OCI-LY3 (cell line): ENCODE results near the gene PYGB.
A peak's percentile ranks its signal among the peaks of the same experiment; 100 is the strongest.
"Not testable (repeated sequence)": the region's sequence is repeated elsewhere in the genome, so short reads cannot be mapped to it uniquely, and the experiment has no call there.

Experiments used
- H2AFZ ChIP-seq: fragments of 200-600, 300-600 bp; shearing (Covaris generic); 2 replicates; pipeline ENCODE4 v1.6.0; 2014; ENCODE audit warnings: antibody characterized with exemption, low read depth, low read length
- H3K27ac ChIP-seq: fragments of 200-600, 300-600 bp; sonication (generic); 2 replicates; pipeline ENCODE4 v1.5.1; 2014; ENCODE audit warnings: mild to moderate bottlenecking, low read length, moderate library complexity, mixed read lengths
- H3K27me3 ChIP-seq: fragments of 200-600, 300-600 bp; sonication (generic); 2 replicates; pipeline ENCODE4 v1.6.1; 2014; ENCODE audit warnings: low read depth, low read length, mixed read lengths
- H3K36me3 ChIP-seq: fragments of 200-600, 300-600 bp; sonication (generic); replicated peaks from 2 replicates; pipeline ENCODE3; 2014; ENCODE audit warnings: low read depth, low read length, mixed read lengths
- H3K4me1 ChIP-seq: fragments of 300-600, 200-600 bp; sonication (generic); 2 replicates; pipeline ENCODE4 v1.6.1; 2014; ENCODE audit warnings: low read length, mixed read lengths
- H3K4me2 ChIP-seq: fragments of 200-600, 300-600 bp; sonication (generic); 2 replicates; pipeline ENCODE4 v1.6.1; 2014; ENCODE audit warnings: low read length, mixed read lengths
- H3K4me3 ChIP-seq: fragments of 300-600, 200-600 bp; sonication (generic); 2 replicates; pipeline ENCODE4 v1.5.1; 2014; ENCODE audit warnings: antibody characterized with exemption, mild to moderate bottlenecking, low read length, moderate library complexity
- H3K79me2 ChIP-seq: fragments of 300-600, 200-600 bp; shearing (Covaris generic); 2 replicates; pipeline ENCODE4 v1.6.1; 2014; ENCODE audit warnings: mild to moderate bottlenecking, low read length, mixed read lengths
- H3K9ac ChIP-seq: fragments of 300-600, 200-600 bp; shearing (Covaris generic); 2 replicates; pipeline ENCODE4 v1.6.0; 2014; ENCODE audit warnings: mild to moderate bottlenecking, low read length, moderate library complexity
- H3K9me3 ChIP-seq: fragments of 200-600, 300-600 bp; shearing (Covaris generic); 2 replicates; pipeline ENCODE4 v1.6.1; 2014; ENCODE audit warnings: low read length, mixed read lengths; ENCODE audit not compliant: insufficient read depth
- H4K20me1 ChIP-seq: fragments of 200-600, 300-600 bp; sonication (generic); 2 replicates; pipeline ENCODE4 v1.6.1; 2016; ENCODE audit warnings: low read length, mixed read lengths; ENCODE audit not compliant: insufficient read depth
- EZH2phosphoT487 ChIP-seq: fragments of 200-600 bp; shearing (Covaris generic); IDR thresholded peaks from 2 replicates; pipeline ENCODE4 v1.6.1; 2018; ENCODE audit warnings: antibody characterized with exemption, mixed run types, low read depth
- TF ChIP-seq, protein P1 (sequence below): fragments of 200-600, 300-600 bp; sonication (generic); IDR thresholded peaks from 2 replicates; pipeline ENCODE4 v1.5.1; 2014; ENCODE audit warnings: antibody characterized with exemption, low read length, low read depth

PYGB gene

DNA sequence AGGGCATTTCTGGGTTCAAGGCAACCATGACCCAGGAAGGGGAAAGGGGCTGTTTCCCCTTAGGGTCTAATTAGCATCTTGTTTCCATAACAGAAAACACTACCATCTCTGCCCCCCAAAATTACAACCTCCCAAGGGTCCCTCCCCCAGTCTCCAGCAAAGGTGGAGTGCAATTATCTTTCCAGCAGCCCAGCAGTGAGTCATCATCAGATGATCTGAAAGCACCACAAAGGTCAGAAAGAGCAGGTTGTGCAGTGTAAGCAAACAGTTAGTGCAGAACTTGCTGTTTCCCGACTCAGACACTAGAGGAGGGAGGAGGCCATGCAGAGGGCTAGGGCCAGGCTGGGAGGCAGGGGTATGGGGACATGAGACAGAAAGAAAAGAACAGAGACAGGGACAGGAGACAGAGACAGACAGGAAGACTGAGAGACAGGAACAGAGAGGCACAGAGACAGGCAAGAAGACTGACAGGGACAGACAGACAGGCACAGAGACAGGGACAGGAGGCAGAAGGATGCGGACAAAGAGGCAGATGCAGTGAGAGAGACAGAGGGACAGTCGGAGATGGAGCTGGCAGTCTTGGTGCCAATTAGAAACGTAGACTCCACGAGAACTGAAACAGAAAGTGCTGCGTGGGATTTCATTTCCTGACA lies 62.5 kb downstream of the PYGB start:
- peak overlapping the region; percentile 58 for H3K4me3 ChIP-seq
- peak overlapping the region; percentile 87 for H3K4me2 ChIP-seq
- peak overlapping the region; percentile 53 for H3K27ac ChIP-seq
- H2AFZ ChIP-seq, result no peak overlapping the region
- H3K27me3 ChIP-seq, result no peaks in the 10 kb centered on the region
- H3K9me3 ChIP-seq, result no peaks in the 10 kb centered on the region
- H3K4me1 ChIP-seq, result peaks cover 30% of the 10 kb centered on the region
- no peaks in the 10 kb centered on the region for H3K36me3 ChIP-seq
- no peaks in the 10 kb centered on the region for H3K79me2 ChIP-seq
- H4K20me1 ChIP-seq, result no peaks in the 10 kb centered on the region
- H3K9ac ChIP-seq, result peak overlapping the region; percentile 39; the same call in 1 of the 2 replicates
- TF ChIP-seq EZH2phosphoT487, result no peak
- TF ChIP-seq, protein P1, sequence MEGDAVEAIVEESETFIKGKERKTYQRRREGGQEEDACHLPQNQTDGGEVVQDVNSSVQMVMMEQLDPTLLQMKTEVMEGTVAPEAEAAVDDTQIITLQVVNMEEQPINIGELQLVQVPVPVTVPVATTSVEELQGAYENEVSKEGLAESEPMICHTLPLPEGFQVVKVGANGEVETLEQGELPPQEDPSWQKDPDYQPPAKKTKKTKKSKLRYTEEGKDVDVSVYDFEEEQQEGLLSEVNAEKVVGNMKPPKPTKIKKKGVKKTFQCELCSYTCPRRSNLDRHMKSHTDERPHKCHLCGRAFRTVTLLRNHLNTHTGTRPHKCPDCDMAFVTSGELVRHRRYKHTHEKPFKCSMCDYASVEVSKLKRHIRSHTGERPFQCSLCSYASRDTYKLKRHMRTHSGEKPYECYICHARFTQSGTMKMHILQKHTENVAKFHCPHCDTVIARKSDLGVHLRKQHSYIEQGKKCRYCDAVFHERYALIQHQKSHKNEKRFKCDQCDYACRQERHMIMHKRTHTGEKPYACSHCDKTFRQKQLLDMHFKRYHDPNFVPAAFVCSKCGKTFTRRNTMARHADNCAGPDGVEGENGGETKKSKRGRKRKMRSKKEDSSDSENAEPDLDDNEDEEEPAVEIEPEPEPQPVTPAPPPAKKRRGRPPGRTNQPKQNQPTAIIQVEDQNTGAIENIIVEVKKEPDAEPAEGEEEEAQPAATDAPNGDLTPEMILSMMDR, result peak; percentile 75

DNA sequence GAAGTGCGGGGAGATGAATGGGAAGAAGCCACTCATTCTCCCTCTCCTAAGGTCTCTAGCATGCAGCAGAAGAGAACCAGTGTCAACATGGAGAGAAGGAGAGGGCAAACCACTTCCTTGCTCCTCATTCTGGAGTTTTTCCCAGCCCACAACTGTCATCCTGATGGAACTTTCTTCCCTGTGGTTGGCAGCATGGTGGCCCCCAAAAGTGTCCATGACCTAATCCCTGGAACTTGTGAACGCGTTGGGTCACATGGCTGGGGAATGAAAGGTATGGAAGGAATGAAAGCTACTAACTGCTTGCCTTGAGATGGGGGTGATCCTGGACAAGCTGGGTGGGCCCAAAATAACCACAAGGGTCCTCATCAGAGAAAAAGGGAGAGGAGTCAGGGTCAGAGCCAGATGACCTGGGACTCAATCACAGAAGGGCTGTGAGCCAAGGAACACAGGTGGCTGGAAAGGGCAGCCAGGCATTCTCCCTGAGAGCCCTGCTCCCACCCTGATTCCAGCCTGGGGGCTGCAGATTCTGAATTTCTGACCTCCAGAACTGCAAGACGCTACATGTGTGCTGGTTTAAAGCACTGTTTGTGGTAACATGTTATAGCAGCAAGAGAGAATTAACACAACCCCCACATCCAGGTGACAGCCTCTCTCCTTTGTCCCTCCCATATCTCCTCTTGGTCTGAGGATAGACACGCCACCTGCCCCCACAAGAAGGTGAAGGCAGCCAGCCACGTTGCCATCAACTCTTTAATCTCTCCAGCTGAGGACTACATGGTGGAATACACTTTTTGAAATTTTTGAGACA lies 63.2 kb downstream of the PYGB start:
- Histone ChIP-seq H4K20me1 (no peaks in the 10 kb centered on the region), H3K27me3 (no peaks in the 10 kb centered on the region), H3K4me3 (peak overlapping the region; percentile 58), H2AFZ (no peak overlapping the region), H3K4me2 (peak overlapping the region; percentile 87), H3K9me3 (no peaks in the 10 kb centered on the region), H3K79me2 (no peaks in the 10 kb centered on the region), H3K9ac (peak overlapping the region; percentile 39; the same call in 1 of the 2 replicates), H3K36me3 (no peaks in the 10 kb centered on the region), H3K4me1 (peaks cover 30% of the 10 kb centered on the region), H3K27ac (peak overlapping the region; percentile 53)
- no peak for TF ChIP-seq EZH2phosphoT487
- TF ChIP-seq, protein P1, result no peak

DNA sequence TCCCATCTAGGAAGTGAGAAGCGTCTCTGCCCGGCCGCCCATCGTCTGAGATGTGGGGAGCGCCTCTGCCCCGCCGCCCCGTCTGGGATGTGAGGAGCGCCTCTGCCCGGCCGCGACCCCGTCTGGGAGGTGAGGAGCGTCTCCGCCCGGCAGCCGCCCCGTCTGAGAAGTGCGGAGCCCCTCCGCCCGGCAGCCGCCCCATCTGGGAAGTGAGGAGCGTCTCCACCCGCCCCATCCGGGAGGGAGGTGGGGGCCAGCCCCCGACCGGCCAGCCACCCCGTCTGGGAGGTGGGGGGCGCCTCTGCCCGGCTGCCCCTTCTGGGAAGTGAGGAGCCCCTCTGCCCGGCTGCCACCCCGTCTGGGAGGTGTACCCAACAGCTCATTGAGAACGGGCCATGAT lies 64.8 kb downstream of the PYGB start:
- H3K4me3 ChIP-seq, H3K36me3 ChIP-seq, H3K9me3 ChIP-seq, H3K27ac ChIP-seq, H4K20me1 ChIP-seq, H2AFZ ChIP-seq, H3K79me2 ChIP-seq, H3K4me2 ChIP-seq, H3K9ac ChIP-seq, H3K27me3 ChIP-seq: not testable (repeated sequence)
- H3K4me1 ChIP-seq, result peaks cover 32% of the 10 kb centered on the region

DNA sequence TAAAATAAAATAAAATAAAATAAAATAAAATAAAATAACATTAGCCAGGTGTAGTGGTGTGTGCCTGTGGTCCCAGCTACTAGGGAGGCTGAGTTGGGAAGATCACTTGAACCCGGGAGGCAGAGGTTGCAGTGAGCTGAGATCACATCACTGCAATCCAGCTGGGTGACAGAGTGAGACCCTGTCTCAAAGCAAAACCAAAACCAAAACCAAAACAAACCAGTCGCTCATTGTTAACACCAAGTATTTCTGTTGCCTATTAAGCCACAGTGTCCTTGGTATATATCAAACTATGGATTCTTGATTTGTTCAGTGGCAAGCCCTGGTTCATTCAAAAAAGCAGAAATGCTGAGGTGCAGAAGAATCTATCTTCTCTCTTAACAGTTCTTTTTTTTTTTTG lies 65.7 kb downstream of the PYGB start:
- peaks cover 36% of the 10 kb centered on the region for H3K4me1 ChIP-seq
- H3K27me3 ChIP-seq, result no peaks in the 10 kb centered on the region
- TF ChIP-seq, protein P1, result no peak
- TF ChIP-seq EZH2phosphoT487, result no peak
- no peak overlapping the region for H3K4me3 ChIP-seq
- H3K9ac ChIP-seq, result no peak overlapping the region
- H4K20me1 ChIP-seq, result no peaks in the 10 kb centered on the region
- no peak overlapping the region for H3K27ac ChIP-seq
- no peaks in the 10 kb centered on the region for H3K9me3 ChIP-seq
- peak overlapping the region; percentile 51 for H3K4me2 ChIP-seq
- H2AFZ ChIP-seq, result no peak overlapping the region
- H3K36me3 ChIP-seq, result peaks cover 5% of the 10 kb centered on the region
- peaks cover 4% of the 10 kb centered on the region; the same call in 1 of the 2 replicates for H3K79me2 ChIP-seq
